KOPT-K1 (cell line): ENCODE results near the gene FAM20A.
"Not testable (repeated sequence)": the region's sequence is repeated elsewhere in the genome, so short reads cannot be mapped to it uniquely, and the experiment has no call there.

Experiments used
- H3K27ac ChIP-seq: fragments of 200-600 bp; sonication (generic); 2 replicates; pipeline ENCODE4 v1.5.1; 2016; ENCODE audit warnings: antibody characterized with exemption, mild to moderate bottlenecking, low read depth, low read length; ENCODE audit not compliant: poor library complexity, severe bottlenecking
- H3K36me3 ChIP-seq: fragments of 200-600 bp; sonication (generic); 2 replicates; pipeline ENCODE4 v1.5.1; 2017; ENCODE audit warnings: antibody characterized with exemption, mild to moderate bottlenecking, low read length, moderate library complexity; ENCODE audit not compliant: insufficient read depth
- H3K9me3 ChIP-seq: fragments of 200-600 bp; sonication (generic); 2 replicates; pipeline ENCODE4 v1.5.1; 2017; ENCODE audit warnings: antibody characterized with exemption, low read length, mild to moderate bottlenecking; ENCODE audit not compliant: insufficient read depth, poor library complexity, severe bottlenecking

FAM20A gene

GRCh38 chr17:68587026-68587425, 14.1 kb downstream of the FAM20A start:
- Histone ChIP-seq H3K27ac (no peak overlapping the region), H3K9me3 (peaks cover 14% of the 10 kb centered on the region), H3K36me3 (no peaks in the 10 kb centered on the region)

GRCh38 chr17:68585643-68586042, 15.5 kb downstream of the FAM20A start:
- Histone ChIP-seq H3K27ac (no peak overlapping the region), H3K36me3 (no peaks in the 10 kb centered on the region), H3K9me3 (peaks cover 14% of the 10 kb centered on the region)

GRCh38 chr17:68584581-68585303, 16.4 kb downstream of the FAM20A start:
- Histone ChIP-seq H3K36me3 (no peaks in the 10 kb centered on the region), H3K27ac (no peak overlapping the region), H3K9me3 (peaks cover 14% of the 10 kb centered on the region)

- not testable (repeated sequence) for H3K36me3 ChIP-seq, H3K9me3 ChIP-seq, H3K27ac ChIP-seq
These were observed 18.3 kb downstream of the FAM20A start for GRCh38 chr17:68582867-68583266.

- no peaks in the 10 kb centered on the region for H3K36me3 ChIP-seq
- no peaks in the 10 kb centered on the region for H3K9me3 ChIP-seq
- H3K27ac ChIP-seq = no peak overlapping the region
These were observed 19.1 kb downstream of the FAM20A start for GRCh38 chr17:68581863-68582645.

GRCh38 chr17:68580236-68580770, 20.9 kb downstream of the FAM20A start:
- no peak overlapping the region for H3K27ac ChIP-seq
- no peaks in the 10 kb centered on the region for H3K9me3 ChIP-seq
- H3K36me3 ChIP-seq = no peaks in the 10 kb centered on the region

- Histone ChIP-seq H3K9me3 (no peaks in the 10 kb centered on the region), H3K27ac (no peak overlapping the region), H3K36me3 (no peaks in the 10 kb centered on the region)
These were observed 21.8 kb downstream of the FAM20A start for GRCh38 chr17:68579194-68579927.

- H3K36me3 ChIP-seq = no peaks in the 10 kb centered on the region
- H3K9me3 ChIP-seq = no peaks in the 10 kb centered on the region
- no peak overlapping the region for H3K27ac ChIP-seq
These were observed 22.9 kb downstream of the FAM20A start for GRCh38 chr17:68578236-68578635.

- no peaks in the 10 kb centered on the region for H3K9me3 ChIP-seq
- H3K36me3 ChIP-seq = no peaks in the 10 kb centered on the region
- H3K27ac ChIP-seq = no peak overlapping the region
These were observed 23.7 kb downstream of the FAM20A start for GRCh38 chr17:68577497-68577821.

GRCh38 chr17:68576811-68577496, 24.2 kb downstream of the FAM20A start:
- Histone ChIP-seq H3K36me3 (no peaks in the 10 kb centered on the region), H3K27ac (no peak overlapping the region), H3K9me3 (no peaks in the 10 kb centered on the region)

GRCh38 chr17:68576137-68576536, 25.0 kb downstream of the FAM20A start:
- no peaks in the 10 kb centered on the region for H3K9me3 ChIP-seq
- H3K36me3 ChIP-seq = no peaks in the 10 kb centered on the region
- H3K27ac ChIP-seq = no peak overlapping the region

- Histone ChIP-seq H3K9me3 (no peaks in the 10 kb centered on the region), H3K36me3 (no peaks in the 10 kb centered on the region), H3K27ac (no peak overlapping the region)
These were observed 27.8 kb downstream of the FAM20A start for GRCh38 chr17:68573338-68573737.

GRCh38 chr17:68572138-68572842, 28.9 kb downstream of the FAM20A start:
- Histone ChIP-seq H3K9me3 (no peaks in the 10 kb centered on the region), H3K36me3 (no peaks in the 10 kb centered on the region), H3K27ac (no peak overlapping the region)

- H3K36me3 ChIP-seq = no peaks in the 10 kb centered on the region
- no peak overlapping the region for H3K27ac ChIP-seq
- no peaks in the 10 kb centered on the region for H3K9me3 ChIP-seq
These were observed 30.6 kb downstream of the FAM20A start for GRCh38 chr17:68570526-68570925.
